ENCODE results near the gene ASB2.

DNA sequence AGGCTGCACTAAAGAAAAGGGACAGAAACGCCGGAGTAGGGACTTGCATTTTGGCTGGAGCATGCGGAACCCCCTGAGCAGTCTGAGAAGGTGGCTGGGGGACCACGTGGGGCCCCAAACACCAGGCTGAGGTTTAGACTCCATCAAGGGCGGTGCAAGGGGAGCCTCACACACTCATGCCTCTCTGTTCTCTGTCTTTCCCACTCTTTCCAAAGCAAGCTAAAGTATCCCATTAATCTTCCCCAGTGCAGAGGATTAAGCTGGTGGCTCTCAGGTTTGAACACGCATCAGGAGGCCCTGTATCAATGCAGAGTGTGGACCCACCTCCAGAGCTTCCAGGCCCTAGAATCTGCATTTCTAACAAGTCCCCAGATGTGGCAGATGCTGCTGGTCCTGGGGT, 34.3 kb upstream of the ASB2 start:
- TF ChIP-seq, protein P1, sequence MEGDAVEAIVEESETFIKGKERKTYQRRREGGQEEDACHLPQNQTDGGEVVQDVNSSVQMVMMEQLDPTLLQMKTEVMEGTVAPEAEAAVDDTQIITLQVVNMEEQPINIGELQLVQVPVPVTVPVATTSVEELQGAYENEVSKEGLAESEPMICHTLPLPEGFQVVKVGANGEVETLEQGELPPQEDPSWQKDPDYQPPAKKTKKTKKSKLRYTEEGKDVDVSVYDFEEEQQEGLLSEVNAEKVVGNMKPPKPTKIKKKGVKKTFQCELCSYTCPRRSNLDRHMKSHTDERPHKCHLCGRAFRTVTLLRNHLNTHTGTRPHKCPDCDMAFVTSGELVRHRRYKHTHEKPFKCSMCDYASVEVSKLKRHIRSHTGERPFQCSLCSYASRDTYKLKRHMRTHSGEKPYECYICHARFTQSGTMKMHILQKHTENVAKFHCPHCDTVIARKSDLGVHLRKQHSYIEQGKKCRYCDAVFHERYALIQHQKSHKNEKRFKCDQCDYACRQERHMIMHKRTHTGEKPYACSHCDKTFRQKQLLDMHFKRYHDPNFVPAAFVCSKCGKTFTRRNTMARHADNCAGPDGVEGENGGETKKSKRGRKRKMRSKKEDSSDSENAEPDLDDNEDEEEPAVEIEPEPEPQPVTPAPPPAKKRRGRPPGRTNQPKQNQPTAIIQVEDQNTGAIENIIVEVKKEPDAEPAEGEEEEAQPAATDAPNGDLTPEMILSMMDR (IDR thresholded peaks at IDR 0.05), result no peak
- no peak for TF ChIP-seq POLR2A (IDR thresholded peaks at IDR 0.05)
